Ureter (tissue), 1 donor: Measurements from ENCODE around the gene FBXL14. TPM values are rescaled to one million over a fixed set of nuclear protein-coding genes. Genes with fewer than 3 reads are reported as not detected.
"Not testable (repeated sequence)": the region's sequence is repeated elsewhere in the genome, so short reads cannot be mapped to it uniquely, and the experiment has no call there.

ENCODE experiments used
- DNase-seq: peaks from one replicate; pipeline ENCODE4 v3.0.0-alpha.2; 2020; ENCODE audit warnings: low spot score
- total RNA-seq: library from RNA; stranded (reverse); gene quantifications from one replicate; pipeline ENCODE4 v1.2.4, GENCODE V29; 2023
- donor health status: DM: yes; HTN: yes; CAD: no.

The FBXL14 gene
- total RNA-seq, 1 donor from 2014 or later: 12.8 TPM

DNA sequence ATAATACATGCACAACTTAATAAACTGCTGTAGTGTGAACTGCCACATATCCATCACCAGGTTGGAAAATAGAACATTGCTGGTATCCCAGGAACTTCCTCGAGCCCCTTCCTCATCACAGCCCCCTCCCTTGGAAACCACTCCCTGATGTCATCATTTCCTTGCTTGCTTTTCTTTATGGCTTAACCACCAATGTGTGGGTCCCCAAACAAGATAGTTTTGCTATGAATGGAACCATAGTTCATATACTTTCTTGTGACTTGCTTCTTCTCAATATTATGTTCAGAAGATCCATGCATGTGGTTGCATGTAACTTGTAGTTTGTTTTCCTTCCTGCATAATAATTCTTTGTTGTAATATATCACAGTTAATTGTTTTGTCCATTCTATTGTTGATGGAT lies 25.7 kb upstream of the FBXL14 start:
- no peak for DNase-seq

DNA sequence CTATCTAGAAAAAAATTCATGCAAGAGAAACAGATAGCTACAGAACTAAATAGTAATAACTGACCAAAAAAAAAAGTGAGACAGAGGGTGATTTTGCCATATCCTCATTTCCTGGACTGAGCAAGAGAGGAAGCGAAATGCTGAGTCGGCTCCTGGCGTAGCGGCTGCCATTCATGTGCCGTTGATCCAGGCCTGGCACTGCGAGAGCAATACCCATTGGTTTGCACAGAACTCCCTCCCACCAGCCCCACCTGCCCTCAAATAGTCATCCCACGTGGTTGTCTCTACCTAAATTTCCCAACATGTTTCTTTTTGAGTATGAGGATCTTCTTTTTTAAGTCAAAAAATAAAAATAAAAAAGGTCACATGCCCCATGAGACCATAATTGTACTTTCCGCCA lies 25.2 kb upstream of the FBXL14 start:
- DNase-seq: no peak

DNA sequence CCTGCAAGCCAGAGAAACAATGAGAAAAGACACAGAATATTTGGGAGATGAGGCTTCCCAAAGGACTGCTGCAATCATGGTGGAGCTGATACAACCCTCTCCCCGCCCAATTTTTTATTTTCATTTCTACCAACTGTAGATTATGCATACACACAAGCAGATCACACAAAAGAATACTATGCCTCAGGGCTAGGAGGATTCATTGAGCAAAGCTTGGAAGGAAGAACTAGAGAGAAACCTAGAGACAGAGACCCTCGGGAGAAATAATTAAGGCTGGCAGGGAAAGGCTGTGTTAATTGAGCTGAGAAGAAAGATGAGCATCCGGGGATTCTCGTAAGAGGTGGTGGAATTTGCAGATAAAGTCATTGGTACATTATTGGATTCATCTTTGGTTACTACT lies 24.8 kb upstream of the FBXL14 start:
- DNase-seq: no peak

DNA sequence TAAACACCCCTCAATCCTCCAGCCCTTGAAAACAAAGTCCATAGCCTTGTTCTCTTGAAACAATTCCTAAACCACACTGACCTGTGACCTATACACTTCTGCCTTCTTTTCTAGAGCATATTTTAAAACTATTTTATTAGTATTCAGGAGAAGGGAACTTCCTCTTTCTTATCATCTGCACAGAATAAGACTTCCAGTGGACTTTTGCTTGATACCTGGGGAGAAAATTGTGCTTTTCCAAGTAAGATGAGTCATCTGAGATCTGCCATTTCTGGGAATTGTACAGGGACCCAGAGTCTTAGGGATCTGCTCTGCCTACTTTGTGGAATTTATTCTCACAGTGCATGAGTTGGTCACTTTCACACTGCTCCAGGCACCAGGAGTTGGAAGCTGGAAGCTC lies 24.1 kb upstream of the FBXL14 start:
- DNase-seq: no peak

DNA sequence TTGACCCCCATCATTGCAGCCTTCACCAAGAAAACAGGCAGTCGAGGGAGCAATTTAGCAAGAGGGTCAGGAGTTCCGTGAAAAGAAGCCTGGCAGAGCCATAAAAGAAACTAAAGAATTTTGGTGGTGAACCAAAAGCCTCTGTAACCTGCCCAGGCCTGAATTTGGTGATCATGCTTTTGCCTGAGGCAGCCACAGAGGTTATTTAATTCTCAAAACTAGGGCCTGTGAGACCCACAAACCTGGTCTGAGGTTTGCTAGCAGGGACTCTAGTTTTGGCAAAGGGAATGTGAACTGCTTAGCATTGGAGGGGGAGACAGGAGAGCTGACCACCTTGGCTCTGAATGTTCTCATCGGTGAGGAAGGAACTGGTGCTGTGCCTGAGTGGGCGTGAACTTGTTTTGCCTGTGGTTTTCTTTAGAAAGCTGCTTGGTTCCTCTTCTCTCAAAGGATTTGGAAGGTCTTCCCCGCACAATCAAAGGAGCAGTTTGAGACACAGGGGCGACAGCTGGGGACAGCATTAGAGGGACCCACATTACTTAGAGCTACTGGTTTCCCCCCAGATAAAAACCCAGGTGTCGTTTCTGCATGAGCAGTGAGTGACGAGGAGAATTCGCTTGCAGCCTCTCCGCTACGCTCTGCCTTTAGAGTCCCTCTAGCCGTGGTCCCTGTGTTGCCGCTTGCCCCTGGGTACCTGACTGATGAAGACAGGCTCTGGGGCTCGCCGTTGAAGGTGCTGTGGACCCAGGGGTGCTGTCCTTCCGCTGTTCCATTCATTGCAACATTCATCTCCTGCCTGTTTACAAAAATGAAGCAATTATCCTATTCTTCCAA lies 22.1 kb upstream of the FBXL14 start:
- no peak for DNase-seq

DNA sequence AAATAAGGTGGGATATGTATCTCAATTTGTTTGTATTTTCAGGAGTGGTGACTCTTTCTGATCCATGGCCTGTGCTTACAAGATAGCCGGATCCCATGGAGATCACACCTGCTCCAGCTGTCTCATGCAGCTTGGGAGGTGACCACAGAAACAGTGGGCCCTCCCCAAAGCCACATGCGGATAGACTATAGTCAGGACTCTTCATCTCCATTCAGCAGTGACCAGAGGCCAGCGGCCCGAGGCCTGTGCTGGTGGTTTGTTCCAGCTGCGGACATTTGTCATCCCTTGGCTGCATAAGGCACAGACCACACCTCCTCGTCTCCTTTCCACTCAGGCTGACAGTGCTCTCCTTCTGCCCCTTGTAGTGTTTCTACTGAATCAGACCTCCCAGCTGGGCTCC lies 20.0 kb upstream of the FBXL14 start:
- DNase-seq: no peak

DNA sequence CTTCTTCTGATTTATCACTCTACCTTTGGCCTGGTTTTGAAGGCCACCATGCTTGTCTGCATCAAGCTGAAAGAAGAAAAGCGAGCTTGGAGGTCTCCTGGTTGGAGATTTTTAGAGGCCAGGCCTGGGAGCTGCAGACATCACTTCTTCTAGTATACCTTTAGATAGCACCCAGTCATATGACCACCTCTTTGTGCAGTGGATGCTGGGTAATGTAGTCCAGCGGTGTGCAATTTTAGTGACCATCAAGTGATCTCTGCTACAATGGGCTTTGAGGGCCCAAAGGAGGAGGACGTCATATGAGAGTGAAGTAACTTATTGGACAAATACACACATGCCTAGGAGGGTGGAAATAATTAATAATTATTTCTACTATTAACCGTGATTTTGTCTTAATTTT lies 19.5 kb upstream of the FBXL14 start:
- no peak for DNase-seq

DNA sequence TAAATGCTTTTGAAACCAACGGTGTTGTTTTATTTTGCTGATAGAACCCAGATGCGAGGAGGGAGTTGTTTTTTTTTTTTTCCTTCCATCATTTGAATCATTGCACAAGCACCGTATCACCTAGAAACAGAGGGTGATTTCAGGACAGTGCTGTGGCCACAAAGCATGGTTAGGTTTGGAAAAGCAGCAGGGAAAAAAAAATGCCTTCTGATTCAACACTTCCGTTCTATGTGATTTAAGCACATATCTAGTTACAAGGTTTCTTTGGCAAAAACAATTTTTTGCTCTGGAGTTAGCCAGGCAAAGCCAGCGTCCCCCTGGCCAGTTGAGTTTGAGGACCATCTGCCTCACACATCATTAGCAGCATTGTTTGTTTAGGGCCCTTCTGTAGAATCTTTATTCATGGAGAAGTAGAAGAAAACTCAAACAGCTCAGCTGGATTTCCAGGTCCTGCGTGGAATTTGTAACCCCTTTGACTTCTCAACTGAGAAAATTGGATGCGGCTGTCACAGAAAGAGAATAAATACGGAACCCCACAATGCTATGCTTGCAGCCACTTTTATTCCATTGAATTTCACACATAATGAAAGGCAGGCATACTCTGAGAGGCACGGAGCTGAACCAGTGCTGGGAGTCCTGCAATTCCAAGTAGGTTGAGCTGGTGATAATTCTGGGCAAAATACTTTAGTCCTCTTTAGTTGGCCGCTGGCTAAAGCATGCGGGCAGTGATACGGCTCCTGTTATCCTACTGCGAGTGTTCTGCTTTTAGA lies 17.6 kb upstream of the FBXL14 start:
- no peak for DNase-seq

DNA sequence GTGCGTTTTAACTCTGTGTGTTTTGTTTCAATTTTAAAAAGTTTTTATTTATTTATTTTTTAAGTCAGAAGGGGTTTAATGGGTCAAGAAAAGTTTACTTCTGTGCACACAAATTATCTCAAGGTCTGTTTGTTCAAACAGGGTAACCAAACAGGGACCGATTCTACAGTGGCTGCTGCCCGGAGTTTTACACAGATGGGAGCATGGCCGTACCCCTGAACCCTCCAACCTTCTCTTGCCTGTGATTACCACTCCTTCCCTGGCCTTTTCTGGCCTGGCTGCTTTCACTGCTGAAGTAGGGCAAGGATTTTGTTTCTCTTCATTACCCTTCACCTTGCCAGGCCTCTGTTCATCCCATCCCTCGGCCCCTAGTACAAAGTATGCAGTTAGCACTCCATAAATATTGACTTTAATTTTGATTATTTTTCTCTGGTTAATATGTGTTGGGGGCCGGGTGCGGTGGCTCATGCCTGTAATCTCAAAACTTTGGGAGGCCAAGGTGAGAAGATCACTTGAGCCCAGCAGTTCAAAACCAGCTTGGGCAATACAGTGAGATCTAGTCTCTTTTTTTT lies 15.8 kb upstream of the FBXL14 start:
- DNase-seq: no peak

DNA sequence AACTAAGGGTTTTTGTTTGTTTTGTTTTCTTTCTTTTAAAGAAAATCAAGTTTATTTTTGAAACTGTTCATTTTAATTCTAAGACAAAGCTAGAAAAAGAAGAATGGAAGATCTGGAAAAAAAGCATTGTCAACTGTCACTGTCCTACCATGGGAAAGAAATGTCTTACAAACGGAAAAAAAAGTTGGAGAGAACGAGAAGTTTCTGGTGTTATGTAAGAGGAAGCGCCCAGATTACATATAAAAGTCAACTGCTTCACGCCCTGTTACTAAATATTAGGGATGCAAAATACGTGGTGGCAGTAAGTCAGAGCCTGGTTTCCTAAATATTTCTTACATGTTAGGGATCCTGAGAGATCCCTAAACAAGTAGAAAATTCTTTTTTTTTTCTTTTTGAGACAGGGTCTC lies 14.3 kb upstream of the FBXL14 start:
- no peak for DNase-seq

DNA sequence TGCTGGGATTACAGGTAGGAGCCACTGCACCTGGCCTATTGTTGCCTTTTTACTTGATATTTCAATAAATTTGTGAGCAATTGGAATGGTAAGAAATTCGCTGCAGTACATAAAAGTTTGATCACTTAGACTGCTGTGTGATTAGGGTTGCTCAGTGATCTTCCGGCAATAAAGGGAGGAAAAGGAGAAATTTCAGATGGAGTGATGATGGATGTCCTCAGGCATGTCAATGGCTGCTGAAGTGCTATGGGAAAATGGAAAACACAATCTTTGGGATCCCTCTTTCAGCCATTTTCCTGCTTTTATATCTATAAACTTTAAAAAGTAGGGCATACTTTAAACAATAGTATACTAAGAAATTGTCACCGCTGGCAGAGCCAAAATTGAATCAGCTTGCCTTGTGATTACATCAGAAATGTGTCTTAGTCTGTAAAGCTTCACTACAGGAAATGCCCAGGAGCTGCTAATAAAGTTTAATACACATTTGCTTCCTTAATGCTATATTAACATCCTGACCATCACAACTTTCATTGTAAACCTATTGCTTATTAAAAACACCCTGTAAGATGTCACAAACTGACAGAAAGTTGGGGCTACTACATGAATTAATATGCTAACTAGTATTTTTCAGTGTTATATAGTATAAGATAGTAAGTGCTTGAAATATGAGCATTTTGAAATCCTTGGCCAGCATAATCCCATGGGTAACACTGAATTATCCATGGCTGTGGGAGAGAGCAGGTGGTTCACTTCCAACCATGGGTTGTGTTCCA lies 13.7 kb upstream of the FBXL14 start:
- no peak for DNase-seq

DNA sequence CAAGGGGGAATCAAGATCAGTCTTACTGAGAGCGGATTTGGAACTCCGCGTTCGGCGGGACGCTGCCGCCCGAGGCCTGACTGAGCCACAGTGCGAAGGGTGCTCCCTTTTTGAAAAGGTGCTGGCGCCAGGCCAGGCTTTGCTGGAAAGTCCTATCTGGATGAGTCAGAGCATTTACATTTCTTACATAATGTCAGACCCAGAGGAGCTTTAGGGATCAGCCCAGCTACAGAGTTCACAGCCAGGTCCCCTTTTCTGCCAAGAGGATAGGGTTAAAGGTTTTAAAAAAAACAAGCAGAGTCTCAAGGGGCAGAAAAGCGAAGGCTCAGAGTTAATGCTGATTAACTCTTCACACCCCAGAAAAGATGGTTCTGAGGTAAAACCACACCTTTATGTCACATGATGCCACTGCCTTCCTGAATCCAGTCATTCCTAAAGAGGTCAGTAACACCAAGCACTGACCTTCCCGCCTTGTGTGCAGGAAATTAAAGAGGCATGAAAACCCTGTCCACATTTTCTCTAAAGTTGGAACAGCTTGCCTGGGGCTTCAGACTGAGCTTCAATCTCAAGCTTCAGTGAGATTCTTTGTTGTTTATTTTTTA lies 11.7 kb upstream of the FBXL14 start:
- DNase-seq: peak; percentile 92

DNA sequence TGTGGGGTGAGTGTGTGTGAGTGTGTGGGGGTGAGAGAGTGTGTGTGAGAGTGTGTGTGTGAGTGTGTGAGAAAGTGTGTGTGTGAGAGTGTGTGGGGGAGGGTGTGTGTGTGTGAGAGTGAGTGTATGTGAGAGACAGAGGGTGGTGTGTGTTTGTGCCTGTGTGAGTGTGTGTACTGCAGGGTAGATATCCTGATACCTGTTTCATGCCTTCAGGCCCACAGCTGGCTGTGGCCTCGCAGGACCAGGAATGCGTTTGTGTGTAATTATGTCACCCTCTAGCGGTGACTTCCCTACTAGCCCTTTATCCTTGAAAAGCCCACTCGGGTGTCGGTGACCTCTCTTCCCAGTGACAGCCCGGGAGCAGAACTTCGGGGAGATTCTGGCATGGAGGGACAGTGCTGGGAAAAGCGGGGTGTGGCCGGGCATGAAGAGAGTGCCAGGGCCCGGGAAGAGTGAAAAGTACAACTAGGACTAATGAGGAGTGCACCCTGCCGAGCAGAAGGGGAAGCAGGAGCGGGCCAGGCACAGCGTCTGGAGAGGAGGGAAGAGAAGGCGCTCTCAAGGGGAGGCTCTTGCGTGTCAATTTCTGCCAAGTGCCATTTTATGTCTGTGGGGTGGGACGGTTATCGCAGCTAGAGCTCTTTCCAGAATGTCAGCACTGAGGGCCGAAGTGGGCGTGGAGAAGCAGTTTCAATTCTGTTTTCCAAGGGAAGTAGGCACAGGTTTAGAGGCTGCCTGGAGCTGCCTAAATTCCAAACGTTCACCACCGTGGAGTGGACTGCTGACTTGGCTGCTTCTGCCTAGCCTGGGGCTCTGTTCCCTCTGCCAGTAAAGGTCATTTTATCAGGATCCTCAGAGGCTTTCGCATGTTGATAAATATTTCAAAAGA lies 11.0 kb upstream of the FBXL14 start:
- peak; percentile 86 for DNase-seq

DNA sequence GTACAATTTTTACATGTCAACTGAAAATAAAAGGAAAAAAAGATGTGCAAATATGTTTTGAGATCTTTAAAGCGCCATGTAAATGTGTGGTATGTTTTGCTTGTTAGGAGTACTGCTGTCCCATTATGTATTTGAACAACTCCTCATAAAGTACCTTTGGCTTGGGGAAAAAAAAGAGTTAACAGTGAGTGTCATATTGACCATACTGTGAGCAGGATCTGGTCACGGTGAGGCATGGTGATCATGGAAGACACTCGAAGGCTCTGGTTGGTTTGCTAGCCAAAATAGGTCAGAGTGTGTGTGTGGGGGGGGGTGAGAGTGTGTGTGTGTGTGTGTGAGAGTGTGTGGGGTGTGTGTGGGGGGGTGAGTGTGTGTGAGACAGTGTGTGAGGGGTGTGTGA lies 10.1 kb upstream of the FBXL14 start:
- DNase-seq: no peak

DNA sequence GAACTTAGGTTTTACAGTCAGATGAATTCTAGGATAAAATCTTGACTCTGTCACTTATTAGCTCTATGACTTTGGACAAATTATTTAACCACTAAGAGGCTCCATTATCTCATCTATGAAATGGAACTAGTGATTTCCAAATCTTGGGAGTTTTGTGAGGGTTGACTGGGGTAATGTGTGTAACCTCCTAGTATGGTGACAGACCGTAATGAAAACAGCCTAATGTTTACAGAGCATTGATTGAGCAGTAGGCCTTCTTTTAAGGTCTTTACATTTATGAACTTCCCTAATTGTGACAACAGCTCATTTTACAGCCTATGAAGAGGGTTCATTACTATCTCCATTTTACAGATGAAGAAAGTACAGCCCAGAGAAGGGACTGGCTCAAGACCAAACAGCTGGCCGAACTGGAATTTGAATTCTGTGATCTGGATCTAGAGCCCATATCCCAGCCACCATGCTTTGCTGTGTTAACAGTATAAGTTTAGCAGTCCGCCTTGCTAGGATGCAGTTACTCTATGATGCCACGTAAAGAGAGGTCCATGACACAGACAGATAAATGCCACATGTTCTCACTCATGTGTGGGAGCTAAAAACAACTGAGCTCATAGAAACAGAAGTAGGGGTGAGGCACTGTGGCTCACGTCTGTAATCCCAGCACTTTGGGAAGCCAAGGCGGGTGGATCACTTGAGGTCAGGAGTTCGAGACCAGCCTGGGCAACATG lies 9.1 kb upstream of the FBXL14 start:
- no peak for DNase-seq

DNA sequence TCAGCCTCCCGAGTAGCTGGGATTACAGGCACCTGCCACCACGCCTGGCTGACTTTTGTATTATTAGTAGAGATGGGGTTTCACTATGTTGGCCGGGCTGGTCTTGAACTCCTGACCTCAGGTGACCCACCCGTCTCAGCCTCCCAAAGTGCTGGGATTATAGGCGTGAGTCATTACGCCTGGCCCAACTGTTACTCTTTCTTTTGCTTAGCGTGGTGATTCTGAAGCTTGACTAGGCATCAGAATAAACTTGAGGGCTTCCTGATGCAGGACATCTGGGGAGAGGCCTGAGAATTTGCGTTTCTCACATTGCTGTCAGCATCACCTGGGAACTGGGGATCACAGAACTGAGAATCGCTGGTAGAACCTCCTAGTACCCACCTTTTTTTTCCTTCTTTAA lies 8.3 kb upstream of the FBXL14 start:
- not testable (repeated sequence) for DNase-seq

DNA sequence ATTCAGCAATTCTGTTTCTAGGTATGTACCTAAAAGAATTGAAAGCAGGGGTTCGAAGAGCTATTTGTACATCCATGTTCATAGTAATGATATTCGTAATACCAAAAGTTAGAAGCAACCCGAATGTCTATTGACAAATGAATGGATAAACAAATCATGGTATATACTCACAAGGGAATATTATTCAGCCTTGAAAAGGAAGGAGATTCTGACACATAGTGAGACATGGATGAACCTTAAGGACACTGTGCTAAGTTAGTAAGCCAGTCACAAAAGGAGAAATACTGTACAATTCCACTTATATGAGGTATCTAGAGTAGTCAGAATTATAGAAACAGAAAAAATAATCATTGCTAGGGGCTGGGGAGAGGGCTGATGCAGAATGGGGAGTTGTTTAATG lies 4.4 kb upstream of the FBXL14 start:
- no peak for DNase-seq

DNA sequence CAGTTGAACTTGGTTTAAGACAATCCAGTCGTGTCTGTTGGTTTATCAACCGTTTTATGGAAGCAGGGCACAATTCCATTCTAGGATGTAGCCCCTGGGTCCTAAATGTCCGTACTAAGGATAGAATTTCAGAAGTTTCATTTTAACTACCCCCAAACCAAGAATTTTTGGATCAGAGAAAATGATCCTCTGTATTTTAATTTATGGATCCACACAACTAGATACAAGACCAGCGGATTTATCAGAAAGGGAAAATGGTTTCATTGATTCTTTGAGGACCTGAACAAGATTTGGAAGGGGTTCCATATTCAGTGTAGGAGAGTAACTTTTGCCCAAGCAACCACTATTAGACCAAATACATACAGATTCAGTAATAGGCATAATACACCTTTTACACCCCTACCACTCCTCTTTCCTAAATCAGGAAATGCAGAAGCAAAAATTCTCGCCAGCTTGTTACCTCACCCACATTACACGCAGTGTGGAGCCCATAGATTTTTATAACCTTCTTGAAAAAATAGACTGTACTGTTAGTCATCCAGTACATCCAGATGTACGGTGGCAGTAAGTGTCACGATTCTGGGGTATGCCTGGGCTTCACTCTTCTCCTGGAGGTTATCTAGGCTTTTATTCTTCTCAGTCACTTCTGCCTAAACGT lies 1.4 kb upstream of the FBXL14 start:
- DNase-seq: no peak

DNA sequence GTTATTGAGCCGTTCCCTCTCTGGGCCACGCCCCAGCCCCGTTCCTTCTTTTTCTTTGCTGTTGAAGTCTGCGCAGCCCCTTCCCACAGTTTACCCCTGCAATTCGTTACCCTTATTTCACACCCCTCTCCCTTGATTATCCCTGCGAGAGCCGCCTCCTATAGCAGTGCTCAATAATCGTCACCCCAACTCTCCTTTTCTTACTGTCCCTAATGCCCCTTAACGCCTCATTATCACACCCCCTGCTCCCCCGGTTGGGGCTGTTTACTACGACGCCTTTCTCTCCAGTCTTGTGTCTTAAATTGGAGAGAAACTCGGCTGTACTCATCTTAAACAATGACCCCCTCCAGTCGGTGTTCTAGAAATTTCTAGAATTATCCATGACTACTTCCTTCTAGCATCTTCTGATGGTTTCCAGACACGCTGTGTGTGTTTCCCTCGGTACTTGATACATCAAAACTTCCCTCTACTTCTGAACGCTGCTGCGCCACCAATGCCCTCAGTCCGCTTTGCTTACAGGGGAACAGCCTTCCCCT lies 713 bp upstream of the FBXL14 start:
- DNase-seq: no peak

DNA sequence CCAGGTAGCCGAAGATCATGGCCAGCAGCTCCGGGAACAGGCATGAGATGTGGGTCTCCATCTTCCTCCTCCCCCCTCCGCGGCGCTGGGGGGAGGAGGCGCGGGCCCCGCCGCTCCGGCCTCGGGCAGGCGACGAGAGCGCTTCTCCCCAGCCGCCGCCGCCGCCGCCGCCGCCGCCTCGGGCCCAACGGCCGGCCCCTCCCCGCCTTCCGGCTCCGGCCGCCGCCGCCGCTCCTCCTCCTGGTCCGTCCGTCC lies 448 bp downstream of the FBXL14 start:
- no peak for DNase-seq
